Lung (tissue), 12 donors: ENCODE results near the gene MUSK. TPM values are rescaled to one million over a fixed set of nuclear protein-coding genes. Genes with fewer than 3 reads are reported as not detected.

Experiments used
- ATAC-seq: fragments of 200-7000 bp; cut with Tn5 transposase; one replicate; pipeline ENCODE4 v1.9.1; 2020; ENCODE audit warnings: moderate number of reproducible peaks; ENCODE audit not compliant: insufficient read depth, low FRiP score
- DNase-seq, 3 donors: peaks; one replicate each; pipeline ENCODE4 v3.0.0-alpha.2; 2013 to 2017
- H3K27ac ChIP-seq, 2 donors: one replicate each; pipeline ENCODE4 v1.5.1; 2013; ENCODE audit warnings: mild to moderate bottlenecking in 2 of 2, moderate library complexity in 2 of 2, control low read depth in 1 of 2, inconsistent platforms in 1 of 2, low read depth in 1 of 2, low read length in 1 of 2
- H3K27me3 ChIP-seq, 3 donors: one replicate each; pipeline ENCODE4 v1.5.1; 2013; ENCODE audit warnings: low read length in 2 of 3; ENCODE audit not compliant: control insufficient read depth in 3 of 3, insufficient read depth in 3 of 3
- H3K36me3 ChIP-seq, 4 donors: one replicate each; pipeline ENCODE4 v1.5.1; 2013; ENCODE audit warnings: low read length in 4 of 4, mild to moderate bottlenecking in 1 of 4, moderate library complexity in 1 of 4; ENCODE audit not compliant: control insufficient read depth in 4 of 4, insufficient read depth in 4 of 4
- H3K4me1 ChIP-seq, 5 donors: one replicate each; pipeline ENCODE4 v1.5.1; 2013; ENCODE audit warnings: low read length in 5 of 5, mild to moderate bottlenecking in 2 of 5, moderate library complexity in 1 of 5; ENCODE audit not compliant: control insufficient read depth in 5 of 5, insufficient read depth in 5 of 5
- H3K4me3 ChIP-seq: one replicate; pipeline ENCODE4 v1.5.1; 2013; ENCODE audit warnings: mild to moderate bottlenecking, control low read depth, moderate library complexity
- H3K9ac ChIP-seq, 2 donors: one replicate each; pipeline ENCODE4 v1.5.1; 2013; ENCODE audit warnings: low read length in 2 of 2, control low read depth in 1 of 2; ENCODE audit not compliant: insufficient read depth in 1 of 2
- H3K9me3 ChIP-seq, 4 donors: one replicate each; pipeline ENCODE4 v1.5.1; 2013; ENCODE audit warnings: low read length in 3 of 4, mild to moderate bottlenecking in 1 of 4, moderate library complexity in 1 of 4; ENCODE audit not compliant: control insufficient read depth in 4 of 4, insufficient read depth in 3 of 4
- WGBS, 2 donors: extraction: QIAGEN DNeasy Blood & Tissue Kit; methylation state at CpG; one replicate each; pipeline ENCODE4 v1.1.7; 2013; 5-methylcytosine and 5-hydroxymethylcytosine counted together
- polyA plus RNA-seq, 2 donors: library from polyadenylated mRNA; stranded (reverse); fragments of 200-250 nt; gene quantifications; one replicate each; pipeline ENCODE4 v1.2.1, GENCODE V29; 2013
- total RNA-seq, 2 donors: library from RNA; depleted of rRNA in 1 of 2; stranded (reverse); fragments of >200 nt in 1 of 2; gene quantifications; one replicate each; pipeline ENCODE4 v1.2.1, GENCODE V29; 2014 to 2021
- TF ChIP-seq, protein P1 (sequence below): IDR thresholded peaks from 2 replicates; pipeline ENCODE4 v1.5.1; 2012; ENCODE audit warnings: mild to moderate bottlenecking; ENCODE audit errors: control extremely low read depth, extremely low read depth
- donor health status: control.
- donor health status: control.
- donor health status: Bipolar disorder and iron deficiency.
- donor health status: healthy.
- donor health status: DM: yes; HTN: yes; CAD: no.

The MUSK gene
- total and polyA plus RNA-seq, 4 donors, result 0.14 to 2.8 (median 0.43) TPM

DNA sequence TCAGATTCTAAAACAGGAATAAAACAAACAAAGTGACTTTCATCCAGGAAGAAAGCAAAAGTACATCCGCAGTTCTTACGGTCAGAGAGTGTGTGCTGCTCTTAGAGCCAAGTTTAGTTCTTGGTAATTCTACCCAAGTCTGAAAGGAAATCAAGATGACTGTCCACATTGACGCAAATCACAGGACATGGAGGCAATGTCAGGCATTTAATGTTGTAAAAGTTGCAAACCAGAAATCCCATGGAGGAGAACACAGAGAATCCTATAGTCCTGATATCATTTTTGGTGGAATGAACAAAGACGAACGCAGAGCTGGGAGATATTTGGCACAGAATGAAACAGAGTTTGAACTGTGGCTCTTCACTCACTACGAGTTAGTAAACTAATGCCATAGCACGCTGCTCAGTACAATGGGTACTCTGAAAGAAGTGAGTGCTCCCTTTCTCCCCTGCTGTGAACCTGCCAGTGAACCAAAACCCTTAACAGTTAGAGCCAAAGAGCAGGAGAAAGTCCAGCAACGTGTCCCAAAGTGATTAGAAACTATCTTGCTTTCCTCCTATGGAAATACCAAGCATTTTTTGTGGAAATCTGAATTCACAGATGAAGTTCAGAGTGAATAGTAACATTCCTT, 74.3 kb downstream of the MUSK start:
- ATAC-seq (no peak), DNase-seq (peak in 2 of 3 donors; percentile 71 to 74)
- H3K4me3 ChIP-seq, result no peak overlapping the region
- H3K27ac ChIP-seq, result peak overlapping the region in 1 of 2 donors; percentile 9
- TF ChIP-seq, protein P1, sequence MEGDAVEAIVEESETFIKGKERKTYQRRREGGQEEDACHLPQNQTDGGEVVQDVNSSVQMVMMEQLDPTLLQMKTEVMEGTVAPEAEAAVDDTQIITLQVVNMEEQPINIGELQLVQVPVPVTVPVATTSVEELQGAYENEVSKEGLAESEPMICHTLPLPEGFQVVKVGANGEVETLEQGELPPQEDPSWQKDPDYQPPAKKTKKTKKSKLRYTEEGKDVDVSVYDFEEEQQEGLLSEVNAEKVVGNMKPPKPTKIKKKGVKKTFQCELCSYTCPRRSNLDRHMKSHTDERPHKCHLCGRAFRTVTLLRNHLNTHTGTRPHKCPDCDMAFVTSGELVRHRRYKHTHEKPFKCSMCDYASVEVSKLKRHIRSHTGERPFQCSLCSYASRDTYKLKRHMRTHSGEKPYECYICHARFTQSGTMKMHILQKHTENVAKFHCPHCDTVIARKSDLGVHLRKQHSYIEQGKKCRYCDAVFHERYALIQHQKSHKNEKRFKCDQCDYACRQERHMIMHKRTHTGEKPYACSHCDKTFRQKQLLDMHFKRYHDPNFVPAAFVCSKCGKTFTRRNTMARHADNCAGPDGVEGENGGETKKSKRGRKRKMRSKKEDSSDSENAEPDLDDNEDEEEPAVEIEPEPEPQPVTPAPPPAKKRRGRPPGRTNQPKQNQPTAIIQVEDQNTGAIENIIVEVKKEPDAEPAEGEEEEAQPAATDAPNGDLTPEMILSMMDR, result no peak
- 42 to 64% methylated on average over 8 of the region's 8 CpGs for WGBS, 2 donors
- H3K36me3 ChIP-seq, result no peaks in the 10 kb centered on the region
- no peaks in the 10 kb centered on the region for H3K27me3 ChIP-seq
- H3K9me3 ChIP-seq, result no peaks in the 10 kb centered on the region
- H3K9ac ChIP-seq, result peak overlapping the region in 1 of 2 donors; percentile 75
- H3K4me1 ChIP-seq, result peaks cover 0 to 40% (median 21%) of the 10 kb centered on the region in 5 donors

DNA sequence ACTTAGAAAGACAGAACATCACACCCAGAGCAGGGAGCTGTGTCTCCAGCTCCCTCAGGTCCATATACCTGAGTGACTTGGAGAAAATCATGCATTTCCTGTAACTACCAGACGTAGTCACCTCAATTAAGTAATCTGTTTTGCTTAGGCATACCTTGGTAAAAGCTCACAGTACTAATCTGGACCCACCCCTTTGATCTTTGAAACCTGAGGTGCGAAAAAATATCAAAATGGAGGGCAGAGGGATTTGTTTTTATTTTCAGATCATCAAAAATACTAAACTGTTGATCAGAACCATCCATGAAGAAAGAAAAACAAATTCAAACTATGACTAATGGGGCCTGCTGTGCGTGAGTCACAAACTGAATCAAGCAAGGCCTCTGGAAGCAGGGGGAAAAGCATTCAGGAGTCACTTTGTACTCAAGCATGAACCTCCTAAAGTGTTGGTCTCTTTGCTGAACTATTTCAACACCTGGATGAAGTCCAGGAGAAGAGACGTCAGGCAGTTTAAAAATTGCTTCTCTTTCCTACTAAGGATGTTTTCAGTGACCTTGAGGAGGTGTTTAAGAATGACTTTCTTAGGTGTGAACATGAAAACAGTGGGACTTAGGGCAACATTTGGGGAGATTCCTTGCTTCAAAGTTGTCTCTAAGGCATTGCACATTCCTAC, 76.3 kb downstream of the MUSK start:
- ATAC-seq, result peak; percentile 89
- TF ChIP-seq, protein P1, result no peak
- peak overlapping the region in 1 of 2 donors; percentile 33 for H3K27ac ChIP-seq
- DNase-seq, result peak in 2 of 3 donors; percentile 75 to 78
- no peak overlapping the region for H3K4me3 ChIP-seq
- H3K4me1 ChIP-seq, result peaks cover 0 to 40% (median 21%) of the 10 kb centered on the region in 5 donors
- WGBS, 2 donors, result 46 to 63% methylated on average over 4 of the region's 4 CpGs
- no peaks in the 10 kb centered on the region for H3K27me3 ChIP-seq
- no peaks in the 10 kb centered on the region for H3K36me3 ChIP-seq
- H3K9ac ChIP-seq, result no peak overlapping the region
- H3K9me3 ChIP-seq, result no peaks in the 10 kb centered on the region

- Histone ChIP-seq H3K27ac (no peak overlapping the region), H3K9ac (no peak overlapping the region), H3K36me3 (no peaks in the 10 kb centered on the region), H3K4me3 (no peak overlapping the region), H3K4me1 (peaks cover 0 to 40% (median 21%) of the 10 kb centered on the region in 5 donors), H3K27me3 (no peaks in the 10 kb centered on the region), H3K9me3 (no peaks in the 10 kb centered on the region)
- WGBS, 2 donors, result 42 to 65% methylated on average over 1 of the region's 1 CpG
- TF ChIP-seq, protein P1, result no peak
- DNase-seq (peak in 1 of 3 donors; percentile 25), ATAC-seq (no peak)
Observed at GRCh38 chr9:110745676-110746075, 77.1 kb downstream of the MUSK start.
